ENCODE data around the gene GMIP.

GMIP gene

DNA sequence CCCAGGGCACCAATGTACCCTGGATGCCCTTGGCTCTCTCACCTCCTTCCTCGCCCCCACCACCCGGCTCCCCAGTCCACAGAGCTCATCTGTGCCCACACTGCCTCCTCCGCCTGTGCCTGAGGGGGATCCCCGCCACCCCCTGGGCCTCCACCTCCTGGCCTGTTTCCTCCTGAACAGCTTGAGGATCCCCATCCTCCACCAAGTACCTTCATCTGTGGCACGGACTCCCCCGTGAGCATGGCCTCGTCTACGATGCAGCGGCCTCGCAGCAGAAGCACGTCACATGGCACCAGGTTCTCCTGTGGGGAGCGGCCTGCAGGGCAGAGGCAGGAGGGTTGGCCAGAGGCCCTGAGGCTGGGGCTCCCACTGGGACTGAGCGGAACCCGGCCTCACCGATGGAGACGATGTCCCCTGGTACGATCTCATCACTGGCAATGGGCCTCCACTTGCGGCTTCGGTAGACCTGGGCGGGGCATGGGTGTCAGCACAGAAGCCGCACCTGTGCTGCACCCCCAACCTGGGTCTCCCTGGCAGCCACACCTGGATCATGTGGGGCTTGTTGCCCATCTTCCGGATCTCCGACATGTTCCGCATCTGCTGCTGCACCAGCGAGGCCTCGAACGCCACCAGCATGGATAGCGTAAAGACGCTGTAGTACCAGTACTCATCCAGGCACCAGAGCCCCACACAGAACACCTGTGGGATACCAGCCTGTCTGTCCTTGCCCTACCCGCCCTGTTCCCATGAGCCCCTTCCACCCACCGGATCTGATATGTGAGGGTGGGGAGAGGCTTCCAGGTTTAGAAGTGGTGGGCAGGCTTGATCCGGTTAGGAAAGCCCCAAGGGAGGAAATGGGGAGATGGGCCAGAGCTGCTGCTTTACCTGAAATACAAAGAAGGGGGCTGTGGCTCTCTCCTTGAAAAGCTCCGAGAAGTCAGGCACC lies 13.3 kb upstream of the GMIP start:
- no peak for DNase-seq

DNA sequence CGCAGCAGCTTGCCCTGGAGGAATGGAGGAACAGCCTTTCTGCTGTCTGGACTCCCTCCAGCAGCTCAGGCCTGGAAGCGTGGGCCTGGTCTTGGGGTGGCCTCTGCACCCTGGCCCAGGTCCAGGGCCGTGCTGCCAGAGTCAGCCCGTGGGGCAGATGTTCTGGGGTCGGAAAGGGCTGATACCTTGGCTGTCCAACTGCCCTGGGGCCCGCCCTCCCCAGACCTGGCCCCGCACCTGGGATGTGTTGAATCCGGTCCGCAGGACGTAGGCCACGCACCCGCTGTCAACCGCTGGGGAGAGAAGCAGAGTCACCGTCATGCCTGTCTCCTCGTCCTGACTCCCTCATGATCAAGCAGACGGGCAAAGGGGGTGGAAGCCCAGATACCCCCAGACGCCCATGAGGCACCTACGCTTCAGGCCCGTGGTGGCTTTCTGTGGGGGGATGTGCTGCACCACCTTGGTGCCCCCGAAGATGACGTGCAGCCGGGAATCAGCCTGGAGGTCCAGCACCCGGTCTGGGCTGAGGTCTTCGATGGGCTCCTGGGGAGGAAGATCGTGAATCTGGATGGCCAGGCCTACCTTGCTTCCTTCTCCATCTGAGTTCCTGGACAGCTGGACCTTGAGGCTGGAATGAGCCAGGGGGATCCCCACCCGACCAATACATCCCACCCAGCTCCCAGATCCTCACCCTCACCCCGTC lies 12.3 kb upstream of the GMIP start:
- DNase-seq, result no peak

DNA sequence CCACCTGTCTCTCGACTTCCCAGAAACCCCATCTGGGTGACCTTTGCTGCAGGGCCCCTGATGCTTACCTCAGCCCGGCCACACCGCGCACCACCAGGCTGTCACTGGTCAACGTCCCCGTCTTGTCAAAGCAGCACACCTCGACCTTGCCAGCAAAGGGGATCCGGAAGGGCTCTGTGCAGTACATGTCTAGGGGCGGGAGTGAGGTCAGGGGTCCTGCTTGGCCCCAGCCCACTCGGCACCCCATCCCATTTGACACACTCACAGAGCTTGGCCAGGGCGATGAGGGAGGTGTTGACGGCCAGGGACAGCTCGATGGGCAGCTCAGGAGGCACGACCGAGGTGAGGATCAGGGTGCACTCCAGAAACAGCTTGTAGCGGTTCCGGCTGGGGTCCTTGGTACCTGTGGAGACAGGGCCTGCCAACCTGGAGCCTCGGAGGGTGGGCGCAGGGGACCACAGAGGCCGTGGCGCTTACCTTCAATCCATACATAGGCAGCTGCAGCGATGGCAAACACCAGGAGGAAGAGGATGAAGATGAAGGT lies 11.7 kb upstream of the GMIP start:
- no peak for DNase-seq

DNA sequence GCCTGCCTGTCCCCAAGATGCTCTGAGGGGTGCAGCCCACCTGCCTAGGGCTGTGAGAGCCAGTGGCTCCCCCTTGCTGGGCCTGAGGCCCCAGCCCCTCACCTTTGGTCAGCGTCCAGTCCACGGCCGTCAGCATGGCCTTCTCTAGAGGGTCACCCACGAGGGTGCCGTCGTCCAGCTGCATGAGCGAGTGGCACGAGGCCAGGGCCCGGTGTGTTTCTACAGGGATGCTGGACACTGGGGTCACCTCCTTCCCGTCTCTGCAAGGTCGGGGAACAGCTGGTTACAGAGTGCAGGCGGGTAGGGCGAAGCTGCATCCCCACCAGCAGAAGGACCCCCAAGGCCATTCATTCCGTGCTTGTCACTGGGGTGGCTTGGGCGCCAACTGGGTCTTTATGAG lies 11.0 kb upstream of the GMIP start:
- no peak for DNase-seq

DNA sequence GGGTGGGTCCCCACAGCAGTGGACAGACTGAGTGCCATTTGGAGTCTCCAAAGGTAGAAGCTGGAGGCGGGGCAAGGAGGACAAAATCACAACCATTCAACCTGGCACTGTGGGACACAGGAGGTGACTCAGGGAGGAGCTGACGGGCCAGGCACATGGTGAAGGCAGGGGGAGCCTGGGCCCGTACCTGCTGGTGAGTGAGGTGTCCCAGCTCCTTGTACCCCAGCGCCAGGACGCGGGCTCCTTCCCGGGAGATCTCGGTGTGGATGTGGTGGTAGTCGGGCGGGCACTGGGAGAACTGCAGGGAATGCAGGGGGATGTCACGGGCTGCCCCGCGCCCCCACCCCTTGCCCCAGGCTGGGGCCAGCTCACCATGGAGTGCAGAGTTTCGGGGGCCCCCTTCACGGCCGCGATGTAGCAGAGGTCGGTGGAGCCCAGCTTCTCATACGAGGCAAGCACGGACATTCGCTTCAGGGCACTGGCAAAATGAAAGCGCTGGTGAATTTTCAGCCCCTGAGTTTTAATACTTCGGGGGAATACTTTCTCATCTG lies 10.2 kb upstream of the GMIP start:
- no peak for DNase-seq

DNA sequence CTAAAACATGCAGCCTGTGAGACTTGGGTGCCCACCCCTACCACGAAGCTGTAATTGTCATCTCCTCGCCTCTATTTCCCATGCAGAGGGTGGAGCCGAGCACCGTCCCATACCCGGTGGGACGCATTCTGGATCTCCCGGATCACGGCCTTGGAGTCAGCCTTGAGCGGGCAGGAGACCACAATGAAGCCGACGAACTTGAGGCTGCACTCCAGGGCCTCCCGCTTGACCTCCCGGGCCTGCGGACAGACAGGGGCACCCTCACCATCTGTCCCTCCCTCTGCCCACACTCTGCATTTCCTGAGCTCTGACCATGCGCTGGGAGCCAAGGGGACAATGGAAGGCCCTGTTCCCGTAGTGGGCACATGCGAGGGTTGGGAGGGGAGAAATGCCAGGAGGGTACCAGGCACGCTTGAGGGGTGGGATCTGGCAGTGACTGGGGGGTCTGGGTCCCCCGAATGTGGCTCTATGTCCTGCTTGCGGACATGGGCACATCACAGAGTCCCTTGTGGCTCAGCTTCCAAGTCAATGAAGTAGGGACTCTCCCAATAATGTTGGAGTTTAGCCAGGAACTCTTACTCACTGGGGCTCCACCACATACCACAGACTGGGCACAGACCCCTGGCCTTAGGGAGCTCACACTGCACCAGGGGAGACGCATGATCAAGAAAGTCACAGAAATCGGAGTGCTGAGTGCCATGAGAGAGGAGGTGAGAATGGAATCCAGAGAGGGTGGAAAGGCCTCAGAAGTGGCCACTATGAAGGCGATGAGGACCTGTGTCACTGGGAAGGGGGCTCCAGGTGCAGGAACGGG lies 9.2 kb upstream of the GMIP start:
- DNase-seq, result no peak

DNA sequence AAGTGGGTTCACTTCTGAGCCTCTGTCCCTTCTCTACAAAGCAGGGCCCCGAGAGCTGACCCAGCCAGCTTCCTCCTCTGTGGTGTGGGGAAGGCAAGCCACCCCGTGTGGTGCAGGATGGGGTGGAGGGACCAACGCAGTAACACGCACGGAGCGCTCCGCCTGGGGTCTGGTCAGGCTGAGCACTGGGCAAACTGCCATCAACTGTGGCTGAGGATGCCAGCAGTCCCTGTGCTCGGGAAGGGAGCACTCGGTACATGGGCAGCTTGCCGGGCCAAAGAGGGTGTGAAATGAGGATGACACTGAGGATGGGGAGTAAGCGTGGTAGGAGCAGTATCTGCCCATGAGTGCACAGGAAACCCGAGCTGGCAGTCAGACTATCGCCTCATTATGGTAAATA lies 7.6 kb upstream of the GMIP start:
- no peak for DNase-seq

DNA sequence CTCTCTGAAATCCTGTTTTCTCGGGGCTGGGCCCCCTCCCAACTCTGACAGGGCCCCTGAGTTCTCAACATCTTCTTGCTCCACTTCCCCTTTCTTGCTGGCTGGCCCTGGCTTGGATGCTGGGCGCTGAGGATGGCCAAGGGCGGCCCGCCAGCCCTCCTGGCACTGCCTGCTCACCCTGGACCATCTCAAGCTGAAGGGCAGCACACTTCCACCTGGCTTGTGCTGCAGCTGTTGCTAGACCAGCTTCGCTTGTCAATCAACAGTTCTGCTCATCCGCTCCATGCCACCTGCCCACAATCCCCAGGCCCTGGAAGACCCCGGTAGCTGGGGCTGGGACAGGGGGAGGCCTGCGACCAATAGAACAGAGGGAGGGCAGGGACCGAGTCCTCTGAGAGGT lies 6.9 kb upstream of the GMIP start:
- DNase-seq, result no peak

DNA sequence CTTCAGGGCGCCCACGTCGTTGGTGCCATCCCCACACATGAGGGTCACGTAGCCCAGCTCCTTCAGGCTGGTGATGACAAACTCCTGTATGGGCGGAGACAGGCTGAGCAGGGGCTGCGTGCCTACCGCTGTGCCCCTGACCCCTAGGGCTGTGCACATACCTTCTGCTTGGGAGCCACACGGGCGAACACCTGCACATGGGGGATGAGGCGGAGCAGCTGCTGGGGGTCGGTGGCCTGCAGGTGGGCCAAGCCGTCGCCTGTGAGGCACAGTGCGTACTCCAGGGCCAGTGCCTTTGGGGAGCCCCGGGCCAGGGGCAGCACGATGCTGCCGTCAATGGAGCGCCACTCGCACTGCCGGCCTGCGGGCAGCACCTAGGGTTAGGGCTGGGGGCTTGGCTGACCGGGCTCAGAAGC lies 6.1 kb upstream of the GMIP start:
- no peak for DNase-seq

DNA sequence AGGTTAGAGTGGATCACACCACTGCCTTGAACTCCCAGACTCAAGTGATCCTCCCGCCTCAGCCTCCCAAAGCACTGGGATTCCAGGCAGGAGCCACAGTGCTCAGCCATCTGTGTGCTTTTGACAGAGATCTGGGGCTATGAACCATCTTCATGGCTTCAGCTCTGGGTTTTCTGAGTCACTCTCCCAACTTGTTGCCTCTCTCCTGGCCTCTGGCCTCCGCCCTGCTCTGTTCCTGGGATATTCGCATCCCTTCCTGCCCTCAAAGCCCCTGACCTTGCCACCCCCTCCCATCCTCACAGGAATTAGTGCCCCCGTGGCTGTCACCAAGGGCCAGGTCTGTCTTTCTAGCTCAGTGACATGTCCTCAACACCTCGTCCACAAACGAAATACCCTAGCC lies 5.7 kb upstream of the GMIP start:
- DNase-seq, result no peak

DNA sequence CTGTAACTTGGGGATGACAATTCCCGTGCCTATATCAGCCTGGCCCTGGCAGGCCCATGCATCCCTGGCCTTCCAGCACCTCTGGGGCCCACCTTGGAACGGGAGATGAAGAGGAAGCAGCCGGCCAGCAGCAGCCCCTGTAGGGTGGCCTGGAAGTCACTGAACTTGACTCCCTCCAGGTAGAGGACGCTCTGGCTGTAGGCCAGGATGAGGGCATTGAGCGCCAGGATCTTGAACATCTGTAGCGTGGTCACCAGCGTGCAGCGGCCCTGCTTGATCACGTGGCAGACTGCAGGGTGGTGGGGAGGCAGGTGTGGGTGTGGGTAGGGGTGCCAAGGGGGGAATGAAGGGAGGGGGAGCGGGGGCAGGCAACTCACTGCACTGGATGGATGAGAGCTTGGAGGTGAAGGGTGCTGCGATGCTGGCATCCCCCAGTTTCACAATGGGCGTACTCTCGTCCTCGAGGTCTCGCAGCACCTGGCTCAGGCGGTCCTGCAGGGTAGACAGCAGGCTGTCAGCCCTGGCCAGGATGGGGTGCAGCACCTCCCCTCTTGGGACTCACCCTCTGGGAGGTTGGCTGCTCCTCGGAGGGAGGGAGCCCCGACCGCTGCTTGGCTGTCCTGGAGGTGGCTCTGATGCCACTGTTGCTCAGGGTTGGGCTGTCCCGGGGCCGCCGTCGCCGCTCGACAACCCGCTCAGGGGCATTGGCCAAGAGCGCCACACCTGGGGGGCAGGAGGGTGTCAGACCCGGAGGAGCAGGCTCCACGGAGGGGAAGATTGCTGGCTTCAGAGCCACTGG lies 3.8 kb upstream of the GMIP start:
- no peak for DNase-seq

DNA sequence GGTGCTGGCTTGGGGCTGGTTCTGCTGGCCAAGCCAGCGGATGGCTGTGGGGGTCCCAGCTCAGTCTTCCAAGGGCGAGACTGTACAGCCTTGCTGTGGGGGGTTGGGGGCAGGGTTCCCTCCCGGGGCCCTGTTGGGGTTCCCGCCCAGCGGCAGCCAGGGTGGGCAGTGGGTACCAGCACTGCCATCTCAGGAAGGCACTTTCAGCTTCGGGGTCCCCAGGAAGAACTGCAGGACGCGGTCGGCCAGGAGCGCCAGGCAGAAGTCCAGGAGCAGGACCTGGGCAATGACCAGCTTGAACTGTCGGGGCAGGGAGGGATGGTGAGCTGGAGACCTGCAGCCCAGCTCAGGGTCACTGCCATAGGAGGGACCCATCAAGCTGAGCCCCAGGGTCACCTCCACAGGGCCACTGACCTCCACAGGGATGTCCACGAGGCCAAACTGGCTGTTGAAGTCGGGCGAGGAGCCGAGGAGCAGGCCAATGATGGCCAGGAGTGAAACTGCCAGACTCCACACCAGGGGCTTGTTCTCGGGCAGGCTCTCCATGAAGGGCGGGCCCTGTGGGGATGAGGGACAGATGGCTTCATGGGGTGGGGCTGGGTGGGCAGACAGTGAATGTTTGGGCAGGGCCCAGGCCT lies 1.9 kb upstream of the GMIP start:
- no peak for DNase-seq

DNA sequence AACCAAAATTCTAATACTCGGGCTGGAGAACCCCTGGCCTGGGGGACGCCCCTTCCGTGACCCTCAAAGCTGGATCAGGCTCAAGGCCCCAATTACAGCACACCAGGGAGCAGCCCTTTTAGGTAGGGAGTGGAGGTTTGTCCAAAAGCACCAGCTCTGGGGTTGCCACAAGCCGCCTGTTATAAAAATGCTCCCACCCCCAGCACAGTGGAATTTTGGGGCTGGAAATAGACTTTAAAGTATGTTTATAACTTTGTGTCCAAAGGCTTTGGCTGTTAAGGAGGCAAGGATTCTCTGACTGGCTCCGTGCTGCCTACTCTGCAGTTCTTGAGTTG lies 564 bp upstream of the GMIP start:
- DNase-seq, result no peak

DNA sequence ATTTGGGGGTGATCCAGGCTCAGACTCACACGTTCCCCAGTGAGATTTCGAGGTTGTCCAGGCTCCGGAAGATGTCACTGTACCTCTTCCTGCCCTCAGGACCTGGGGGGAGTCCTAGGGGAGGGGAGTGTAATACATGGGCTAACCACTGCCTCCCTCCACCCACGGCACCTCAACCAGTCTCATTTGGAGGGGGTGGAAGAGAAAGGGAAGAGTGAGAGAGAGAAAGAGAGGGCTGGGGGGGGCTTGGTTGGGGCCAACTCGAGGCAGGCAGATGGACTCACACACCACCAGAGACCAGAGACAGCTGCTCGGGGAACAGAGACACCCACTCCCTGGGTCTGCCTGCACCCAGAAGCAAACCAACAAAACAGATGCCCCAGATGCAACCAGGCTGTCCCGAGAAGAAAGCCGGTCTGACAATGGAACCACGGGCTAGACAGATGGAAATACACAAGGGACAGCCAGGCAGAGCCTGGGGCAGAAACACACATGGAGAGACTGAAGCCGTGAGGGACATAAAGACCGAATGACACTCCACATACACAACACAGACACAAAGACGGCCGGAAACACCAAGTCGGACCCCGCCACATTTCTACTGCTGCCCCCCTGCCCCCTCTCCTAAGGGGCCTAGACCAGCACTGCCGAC lies 825 bp downstream of the GMIP start:
- DNase-seq, result peak; percentile 42 to 70

DNA sequence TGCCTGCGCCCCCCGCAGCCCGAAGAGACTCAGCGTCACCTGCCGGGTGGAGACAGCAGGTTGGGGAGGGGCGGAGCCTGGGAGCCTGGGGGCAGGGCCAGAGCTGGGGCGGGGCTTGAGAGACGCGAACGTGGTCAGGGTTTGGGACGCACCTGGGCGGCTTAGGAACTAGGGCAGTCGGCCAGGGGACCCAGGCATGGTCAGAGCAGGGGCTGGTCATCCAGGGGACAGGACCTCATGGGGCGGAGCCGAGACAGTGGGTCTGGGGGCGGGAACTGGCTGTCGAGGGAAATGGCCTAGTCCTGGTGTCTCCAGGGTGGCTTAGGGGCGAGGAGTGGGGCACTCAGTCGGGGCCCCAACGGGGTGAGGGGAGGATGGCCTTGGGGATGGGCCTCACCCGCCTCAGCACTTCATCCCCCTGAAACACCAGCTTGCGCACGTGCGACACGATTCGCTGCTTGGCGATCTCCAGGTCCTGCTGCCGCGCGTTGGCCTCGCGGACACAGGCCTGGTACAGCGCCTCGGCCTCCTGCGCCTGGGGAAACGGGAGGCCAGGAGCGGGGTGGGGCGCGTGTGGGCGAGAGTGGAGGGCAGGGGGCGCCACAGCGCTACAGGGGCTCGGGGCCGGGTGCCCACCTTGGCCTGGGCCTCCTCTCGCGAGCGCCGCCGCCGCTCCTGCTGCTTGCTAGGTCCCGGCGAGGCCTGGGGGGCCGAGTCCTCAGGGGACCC lies 5.8 kb downstream of the GMIP start:
- DNase-seq, result no peak

DNA sequence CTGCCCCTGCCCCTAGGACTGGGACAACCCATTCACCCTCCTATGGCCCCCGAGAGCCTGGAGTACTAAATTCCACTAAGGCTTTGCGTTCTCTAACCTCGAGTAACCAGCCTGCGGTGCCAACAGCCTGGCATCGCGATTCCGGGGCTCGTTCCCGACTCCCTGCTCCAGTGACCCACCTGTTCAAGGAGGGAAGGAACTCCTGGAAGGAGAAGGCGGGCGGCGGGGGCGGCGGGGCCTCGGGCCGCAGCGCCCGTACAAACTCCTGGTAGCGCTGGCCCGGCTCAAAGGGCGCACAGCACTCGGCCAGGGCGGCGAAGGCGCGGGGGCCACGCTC lies 6.3 kb downstream of the GMIP start:
- DNase-seq, result no peak

DNA sequence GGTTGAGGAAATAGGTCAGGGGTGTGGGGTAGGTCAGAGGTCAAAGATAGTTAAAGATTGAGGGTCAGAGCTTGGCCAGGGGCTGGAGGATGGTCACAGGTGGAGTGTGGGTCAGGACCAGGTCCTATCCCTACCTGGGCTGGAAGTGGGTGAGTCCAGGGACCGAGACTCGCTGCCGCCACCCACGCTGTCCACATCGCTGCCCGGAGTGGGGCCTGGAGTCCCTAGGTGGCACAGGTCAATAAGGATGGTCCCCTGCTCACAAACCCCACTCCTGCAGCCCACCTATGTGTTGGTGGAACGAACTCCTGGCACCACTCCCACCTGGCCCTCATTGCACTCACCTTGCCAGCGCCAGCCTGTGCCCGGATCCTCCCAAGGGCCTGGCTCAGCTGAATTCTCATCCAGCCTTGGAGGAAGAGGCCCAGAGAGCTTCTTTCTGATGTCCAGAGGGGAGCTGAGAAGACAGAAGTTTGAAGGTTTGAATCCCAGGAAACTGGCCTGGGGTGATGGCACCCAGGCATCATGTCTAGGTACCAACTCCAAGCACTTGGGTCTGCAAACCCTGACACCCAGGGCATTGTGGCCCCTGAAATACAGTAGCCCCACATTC lies 6.8 kb downstream of the GMIP start:
- DNase-seq, result no peak

DNA sequence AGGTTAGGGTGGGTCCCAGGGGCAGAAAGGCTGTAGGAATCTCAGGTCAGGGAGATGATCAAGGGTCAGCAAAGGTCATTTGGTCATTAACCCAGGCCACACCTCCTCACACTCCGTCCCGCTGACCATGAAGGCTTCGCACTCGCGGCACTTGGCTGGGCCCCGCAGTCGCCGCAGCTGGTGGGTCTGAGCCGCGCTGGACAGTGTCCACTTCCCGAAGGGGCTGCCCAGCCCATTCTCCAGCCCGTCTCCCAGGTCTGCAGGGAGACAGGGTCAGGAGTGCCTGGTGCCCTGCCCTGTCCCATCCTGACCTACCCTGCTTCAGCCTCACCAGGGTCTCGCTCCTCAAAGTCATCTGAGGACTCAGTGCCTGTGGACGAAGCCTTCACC lies 8.1 kb downstream of the GMIP start:
- no peak for DNase-seq

DNA sequence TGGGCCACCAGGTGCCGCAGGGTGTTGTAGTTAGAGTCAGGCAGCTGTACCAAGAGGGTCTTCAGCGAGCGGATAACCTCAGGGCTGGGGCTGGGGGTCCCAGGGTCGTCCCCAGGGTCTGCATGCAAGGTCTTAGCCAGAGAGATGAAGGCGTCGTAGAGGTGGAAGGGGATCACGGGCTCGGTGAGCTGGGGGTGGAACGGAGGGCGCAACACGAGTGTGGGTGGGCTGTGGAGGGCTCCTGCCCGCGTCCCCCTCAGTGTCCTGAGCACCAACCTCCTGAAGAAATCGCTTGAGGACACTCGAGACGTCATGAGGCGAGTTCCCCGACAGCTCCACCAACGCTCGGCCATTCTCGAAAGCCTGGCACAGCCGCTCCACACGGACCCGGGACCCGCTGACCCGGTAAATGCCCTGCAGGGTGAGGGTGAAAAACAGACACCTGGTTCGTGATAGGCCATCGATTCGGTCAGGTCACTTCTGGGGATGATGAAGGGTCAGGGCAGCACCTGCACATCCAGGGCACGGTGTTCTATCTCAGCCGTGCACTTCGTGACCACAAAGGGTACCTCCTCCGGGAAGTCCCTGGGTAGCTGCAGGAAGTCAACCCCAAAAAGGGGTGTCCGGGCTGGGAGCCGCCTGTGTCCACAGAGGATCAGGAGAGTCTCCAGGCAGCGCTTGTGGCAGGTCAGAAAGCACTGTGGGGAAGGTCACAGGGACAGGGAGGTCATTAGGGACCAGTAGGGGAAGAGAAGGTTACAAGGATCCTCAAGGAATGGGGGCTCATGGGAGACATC lies 8.7 kb downstream of the GMIP start:
- no peak for DNase-seq

Measured in CD4-positive, alpha-beta T cell treated with Interferon alpha-2 for 1 hour (primary cell).